ENCODE measurements around the gene TMEM218.

Gene TMEM218

DNA sequence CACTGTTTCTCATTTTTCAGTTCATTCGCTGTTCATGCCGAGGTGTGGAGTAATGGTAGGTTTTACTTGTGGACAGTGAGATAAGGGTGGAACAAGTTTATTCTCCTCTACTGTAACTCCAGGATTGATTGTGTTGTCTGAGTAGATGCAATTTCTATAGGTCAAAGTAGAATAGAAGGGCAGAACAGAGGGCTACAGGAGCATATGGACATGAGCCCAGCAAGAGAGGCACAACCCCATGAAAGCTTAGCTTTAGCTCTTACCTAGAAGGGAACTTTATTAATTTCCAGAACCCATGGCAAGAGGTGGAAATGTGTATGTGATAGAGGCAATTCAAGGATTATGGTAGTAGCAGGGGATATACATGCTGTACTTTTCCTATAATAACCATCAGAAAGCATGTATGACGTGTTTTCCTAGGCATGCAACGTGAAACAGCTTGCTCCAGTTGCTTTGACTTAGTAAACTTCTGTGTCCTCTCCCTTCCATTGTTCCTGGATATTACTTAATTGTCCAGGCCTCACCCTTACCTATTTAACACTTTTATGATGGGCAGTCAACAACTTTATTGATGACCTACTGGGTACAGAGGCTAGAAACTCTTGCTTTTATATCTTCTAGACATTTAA is 62.1 kb downstream of the TMEM218 start:
- no peak for DNase-seq
